WTC11 (cell line): ENCODE results near the gene ZDHHC11. TPM values are rescaled to one million over a fixed set of nuclear protein-coding genes. Genes with fewer than 3 reads are reported as not detected.
"Not testable (repeated sequence)": the region's sequence is repeated elsewhere in the genome, so short reads cannot be mapped to it uniquely, and the experiment has no call there.

ENCODE experiments used
- ATAC-seq: fragments of 200-7000 bp; cut with Tn5 transposase; 2 replicates; pipeline ENCODE4 v1.10.0; 2021; ENCODE audit warnings: mild to moderate bottlenecking, moderate library complexity
- CTCF ChIA-PET: fragments of 300-600 bp; sonication (Branson Sonifier 250); formaldehyde crosslinking; loops from one replicate; lab custom pipeline; 2021; ENCODE audit warnings: antibody characterized with exemption; lab: Charles Lee
- POLR2A ChIA-PET: fragments of 350-600 bp; sonication (Branson Sonifier 250); formaldehyde crosslinking; loops from one replicate; lab custom pipeline; 2021; ENCODE audit warnings: antibody characterized with exemption; lab: Charles Lee
- DNase-seq: peaks from one replicate; pipeline ENCODE4 v3.0.0; 2021; ENCODE audit warnings: low spot score
- H3K27ac Mint-ChIP-seq: 2 replicates; pipeline ENCODE4 v1.8.0; 2021; ENCODE audit warnings: mixed read lengths
- H3K27me3 Mint-ChIP-seq: 2 replicates; pipeline ENCODE4 v1.8.0; 2021; ENCODE audit warnings: low read depth, mild to moderate bottlenecking, moderate library complexity, mixed read lengths
- H3K36me3 Mint-ChIP-seq: 2 replicates; pipeline ENCODE4 v1.8.0; 2021; ENCODE audit warnings: mixed read lengths
- H3K4me1 Mint-ChIP-seq: 2 replicates; pipeline ENCODE4 v1.8.0; 2022; ENCODE audit warnings: mixed read lengths
- H3K4me3 Mint-ChIP-seq: 2 replicates; pipeline ENCODE4 v1.8.0; 2021; ENCODE audit warnings: mild to moderate bottlenecking, moderate library complexity, mixed read lengths
- H3K9me3 Mint-ChIP-seq: 2 replicates; pipeline ENCODE4 v1.8.0; 2021; ENCODE audit warnings: mixed read lengths
- AFF4 ChIP-seq: sonication (generic); formaldehyde crosslinking; IDR thresholded peaks from 2 replicates; pipeline ENCODE4 v1.8.1; 2023; ENCODE audit warnings: mild to moderate bottlenecking, missing genetic modification reagents, borderline replicate concordance
- ARID4B ChIP-seq: sonication (generic); formaldehyde crosslinking; IDR thresholded peaks from 2 replicates; pipeline ENCODE4 v1.8.0; 2023; ENCODE audit warnings: missing genetic modification reagents, mild to moderate bottlenecking, borderline replicate concordance
- ATF3 ChIP-seq: sonication (generic); formaldehyde crosslinking; conservative IDR thresholded peaks from 2 replicates; pipeline ENCODE4 v1.8.1; 2022; ENCODE audit warnings: mild to moderate bottlenecking, missing genetic modification reagents
- CTCF ChIP-seq: fragments of 200-600 bp; IDR thresholded peaks from 2 replicates; pipeline ENCODE4 v1.8.0; 2022; ENCODE audit warnings: antibody characterized with exemption
- ESRRA ChIP-seq: sonication (generic); formaldehyde crosslinking; IDR thresholded peaks from 2 replicates; pipeline ENCODE4 v1.8.1; 2022; ENCODE audit warnings: mild to moderate bottlenecking, missing genetic modification reagents, borderline replicate concordance
- GTF2I ChIP-seq: fragments of 250-450 bp; sonication (Bioruptor Pico); conservative IDR thresholded peaks from 2 replicates; pipeline ENCODE4 v1.4.0; 2021; ENCODE audit warnings: mild to moderate bottlenecking
- HMGA2 ChIP-seq: fragments of 250-450 bp; sonication (Bioruptor Pico); IDR thresholded peaks from 2 replicates; pipeline ENCODE4 v1.4.0; 2021; ENCODE audit warnings: mild to moderate bottlenecking, moderate library complexity
- MXD4 ChIP-seq: fragments of 250-450 bp; sonication (Bioruptor Pico); IDR thresholded peaks from 2 replicates; pipeline ENCODE4 v1.8.0; 2021; ENCODE audit warnings: mild to moderate bottlenecking, moderate library complexity, borderline replicate concordance
- MYBL2 ChIP-seq: sonication (generic); formaldehyde crosslinking; IDR thresholded peaks from 2 replicates; pipeline ENCODE4 v1.8.1; 2023; ENCODE audit warnings: mild to moderate bottlenecking, moderate library complexity, missing genetic modification reagents
- NR1H2 ChIP-seq: sonication (generic); formaldehyde crosslinking; IDR thresholded peaks from 2 replicates; pipeline ENCODE4 v1.9.0; 2021; ENCODE audit warnings: mild to moderate bottlenecking, moderate library complexity, missing genetic modification reagents
- PRRX2 ChIP-seq: fragments of 250-450 bp; sonication (Bioruptor Pico); IDR thresholded peaks from 2 replicates; pipeline ENCODE4 v1.8.0; 2021; ENCODE audit warnings: mild to moderate bottlenecking
- STAT6 ChIP-seq: sonication (generic); formaldehyde crosslinking; conservative IDR thresholded peaks from 2 replicates; pipeline ENCODE4 v1.8.1; 2023; ENCODE audit warnings: mild to moderate bottlenecking, low read depth, missing genetic modification reagents, moderate library complexity
- USF2 ChIP-seq: sonication (generic); formaldehyde crosslinking; IDR thresholded peaks from 2 replicates; pipeline ENCODE4 v1.8.1; 2023; ENCODE audit warnings: mild to moderate bottlenecking, missing genetic modification reagents, moderate library complexity
- ZNF138 ChIP-seq: sonication (generic); formaldehyde crosslinking; conservative IDR thresholded peaks from 2 replicates; pipeline ENCODE4 v1.8.1; 2022; ENCODE audit warnings: mild to moderate bottlenecking, moderate library complexity, missing genetic modification reagents
- ZNF232 ChIP-seq: sonication (generic); formaldehyde crosslinking; IDR thresholded peaks from 2 replicates; pipeline ENCODE4 v1.8.0; 2022; ENCODE audit warnings: mild to moderate bottlenecking, missing genetic modification reagents
- ZNF263 ChIP-seq: sonication (generic); formaldehyde crosslinking; IDR thresholded peaks from 2 replicates; pipeline ENCODE4 v1.8.1; 2022; ENCODE audit warnings: low read depth, mild to moderate bottlenecking, moderate library complexity, missing genetic modification reagents
- ZNF416 ChIP-seq: fragments of 250-450 bp; sonication (Bioruptor Pico); IDR thresholded peaks from 2 replicates; pipeline ENCODE4 v1.9.0; 2021; ENCODE audit warnings: mild to moderate bottlenecking, inconsistent platforms
- ZNF425 ChIP-seq: fragments of 250-450 bp; sonication (Bioruptor Pico); conservative IDR thresholded peaks from 2 replicates; pipeline ENCODE4 v1.9.0; 2021; ENCODE audit warnings: mild to moderate bottlenecking
- total RNA-seq: library from RNA; stranded (reverse); gene quantifications from 3 replicates; pipeline ENCODE4 v1.2.3, GENCODE V29; 2021

The ZDHHC11 gene
- total RNA-seq, 1 experiment from 2014 or later = 21.4 TPM

- Mint-ChIP-seq H3K9me3 (peaks cover 5% of the 10 kb centered on the region), H3K36me3 (no peaks in the 10 kb centered on the region), H3K27me3 (peaks cover 4% of the 10 kb centered on the region), H3K4me1 (0 out of 2 replicates have a peak, but pooled peaks cover 2% of the 10 kb centered on the region), H3K27ac (no peak overlapping the region), H3K4me3 (no peak overlapping the region)
- ChIA-PET CTCF (interaction anchor here (1.4 kb wide), 1 partner anchor 16 kb away, joined by 3 read pairs; no protein-coding TSS in a partner anchor), POLR2A (no interaction called here)
- ATAC-seq (no peak), DNase-seq (no peak)
- TF ChIP-seq ZNF263 (CRISPR knock-in tag) (no peak), ESRRA (CRISPR knock-in tag) (no peak), ZNF232 (CRISPR knock-in tag) (no peak), ATF3 (CRISPR knock-in tag) (no peak), NR1H2 (CRISPR knock-in tag) (no peak), GTF2I (CRISPR knock-in tag) (no peak), PRRX2 (CRISPR knock-in tag) (no peak), ZNF425 (CRISPR knock-in tag) (no peak), CTCF (no peak), AFF4 (CRISPR knock-in tag) (no peak), USF2 (no peak), MYBL2 (CRISPR knock-in tag) (no peak), ZNF416 (CRISPR knock-in tag) (no peak), MXD4 (no peak), ZNF138 (CRISPR knock-in tag) (no peak), ARID4B (no peak), STAT6 (CRISPR knock-in tag) (no peak), HMGA2 (CRISPR knock-in tag) (no peak)
These were observed 77.1 kb downstream of the ZDHHC11 start for GRCh38 chr5:773517-774264.

GRCh38 chr5:772931-773330, 77.9 kb downstream of the ZDHHC11 start:
- H3K4me1 Mint-ChIP-seq, ATAC-seq, H3K27ac Mint-ChIP-seq, CTCF ChIA-PET, H3K4me3 Mint-ChIP-seq, H3K36me3 Mint-ChIP-seq, H3K9me3 Mint-ChIP-seq, H3K27me3 Mint-ChIP-seq, POLR2A ChIA-PET, DNase-seq: not testable (repeated sequence)
